ENCODE data around the gene GDF10. TPM values are rescaled to one million over a fixed set of nuclear protein-coding genes. Genes with fewer than 3 reads are reported as not detected.

Gene GDF10
- total RNA-seq, 2 experiments from 2014 or later, result 0.16 to 0.22 TPM

DNA sequence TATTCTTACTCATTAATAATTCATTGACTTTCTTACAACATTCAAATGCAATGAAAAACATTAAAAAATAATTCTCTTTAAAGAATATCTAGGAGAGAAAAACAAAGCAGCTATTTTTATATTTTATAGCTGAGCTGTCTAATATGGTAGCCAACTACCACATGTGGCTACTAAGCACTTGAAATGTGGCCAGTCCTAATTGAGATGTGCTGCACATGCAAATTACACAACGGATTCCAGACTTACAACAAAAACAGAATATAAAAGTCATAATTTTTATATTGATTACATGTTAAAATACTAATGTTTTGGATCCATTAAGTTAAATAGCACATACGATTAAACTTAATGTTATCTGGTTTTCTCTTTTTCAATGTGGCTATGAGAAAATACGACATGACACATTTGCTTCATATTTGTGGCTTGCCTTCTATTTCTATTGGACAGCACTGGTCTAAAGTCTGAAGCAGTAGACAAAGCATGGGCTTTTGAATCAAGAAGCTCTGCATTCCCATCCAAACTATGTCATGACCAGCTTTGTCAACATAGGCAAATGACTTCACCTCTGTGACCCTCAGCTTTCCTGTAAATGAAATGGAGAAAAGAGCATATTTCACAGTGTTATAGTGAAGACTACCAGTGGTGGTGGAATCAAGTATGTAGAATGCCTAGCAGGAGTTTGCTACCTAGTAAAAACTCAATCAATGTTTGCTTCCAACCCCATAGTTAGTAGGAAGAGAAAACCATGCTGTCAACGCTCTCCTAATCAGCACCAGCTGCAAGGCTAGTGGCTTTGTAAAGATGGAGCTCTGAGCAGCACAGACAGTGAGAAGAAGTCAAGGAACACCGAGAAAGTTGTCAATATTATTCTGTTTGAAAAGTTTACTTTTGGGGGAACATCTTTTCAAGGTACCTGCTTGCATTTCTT is 37.1 kb upstream of the GDF10 start:
- Mint-ChIP-seq H3K4me3 (no peak overlapping the region), H3K36me3 (ENCODE audit: low read depth) (no peaks in the 10 kb centered on the region), H3K27me3 (no peaks in the 10 kb centered on the region), H3K9me3 (no peaks in the 10 kb centered on the region), H3K27ac (peak overlapping the region; percentile 50), H3K4me1 (ENCODE audit: low read depth) (peaks cover 90% of the 10 kb centered on the region)
- H3K4me1 ChIP-seq (ENCODE audit: insufficient read depth, low read length), result peaks cover 66% of the 10 kb centered on the region
- ATAC-seq (ENCODE audit: poor library complexity) (no peak), DNase-seq (peak in 1 of 14 experiments; percentile 4)
- intact Hi-C loops (cut with DNase I, micrococcal nuclease), result no loop called here
- no peaks in the 10 kb centered on the region for H3K36me3 ChIP-seq (ENCODE audit: insufficient read depth, low read length)
- TF ChIP-seq, protein P1, sequence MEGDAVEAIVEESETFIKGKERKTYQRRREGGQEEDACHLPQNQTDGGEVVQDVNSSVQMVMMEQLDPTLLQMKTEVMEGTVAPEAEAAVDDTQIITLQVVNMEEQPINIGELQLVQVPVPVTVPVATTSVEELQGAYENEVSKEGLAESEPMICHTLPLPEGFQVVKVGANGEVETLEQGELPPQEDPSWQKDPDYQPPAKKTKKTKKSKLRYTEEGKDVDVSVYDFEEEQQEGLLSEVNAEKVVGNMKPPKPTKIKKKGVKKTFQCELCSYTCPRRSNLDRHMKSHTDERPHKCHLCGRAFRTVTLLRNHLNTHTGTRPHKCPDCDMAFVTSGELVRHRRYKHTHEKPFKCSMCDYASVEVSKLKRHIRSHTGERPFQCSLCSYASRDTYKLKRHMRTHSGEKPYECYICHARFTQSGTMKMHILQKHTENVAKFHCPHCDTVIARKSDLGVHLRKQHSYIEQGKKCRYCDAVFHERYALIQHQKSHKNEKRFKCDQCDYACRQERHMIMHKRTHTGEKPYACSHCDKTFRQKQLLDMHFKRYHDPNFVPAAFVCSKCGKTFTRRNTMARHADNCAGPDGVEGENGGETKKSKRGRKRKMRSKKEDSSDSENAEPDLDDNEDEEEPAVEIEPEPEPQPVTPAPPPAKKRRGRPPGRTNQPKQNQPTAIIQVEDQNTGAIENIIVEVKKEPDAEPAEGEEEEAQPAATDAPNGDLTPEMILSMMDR (IDR thresholded peaks at IDR 0.05), result no peak
- no peaks in the 10 kb centered on the region for H3K27me3 ChIP-seq (ENCODE audit: control insufficient read depth in 1 of 2, insufficient read depth in 2 of 2, low read length in 2 of 2)
- ChIA-PET CTCF (interaction anchor here (1.5 kb wide), 1 partner anchor 49 kb away, joined by 3 read pairs; no protein-coding TSS in a partner anchor), POLR2A (interaction anchor here (0.9 to 1.4 kb wide), 2 partner anchors 12 to 97 kb away, joined by 4 to 7 read pairs; no protein-coding TSS in a partner anchor)
- H3K4me3 ChIP-seq (ENCODE audit: low read length), result no peak overlapping the region
- H3K27ac ChIP-seq (ENCODE audit: low read depth in 1 of 2, low read length in 2 of 2), result no peak overlapping the region
- H3K9me3 ChIP-seq (ENCODE audit: control insufficient read depth in 1 of 2, insufficient read depth in 1 of 2, low read length in 2 of 2), result peaks cover 0 to 8% of the 10 kb centered on the region in 2 experiments

DNA sequence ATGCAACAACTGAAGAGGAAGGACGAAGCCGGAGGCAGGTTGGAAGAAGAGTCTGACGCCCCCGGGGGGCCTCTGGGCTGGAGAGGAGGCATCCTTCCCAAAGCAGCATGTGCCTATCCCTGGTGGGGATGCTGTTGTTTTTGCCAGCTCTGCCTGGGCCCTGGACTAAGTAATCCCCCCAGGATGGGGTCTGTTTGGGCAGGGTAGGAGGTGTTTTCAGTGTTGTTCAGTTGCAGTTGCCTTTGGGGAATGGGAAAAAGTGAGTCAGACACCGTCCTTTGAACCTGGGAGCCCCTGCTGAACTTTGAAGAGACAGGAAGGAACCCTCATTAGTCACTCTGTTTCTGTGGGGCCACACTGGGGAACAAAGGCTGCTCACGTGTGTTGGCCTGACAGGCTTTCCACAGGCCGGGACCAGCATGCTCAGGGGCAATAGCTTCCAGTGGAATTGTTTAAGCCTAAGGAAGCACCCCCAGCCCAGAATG is 35.2 kb upstream of the GDF10 start:
- Mint-ChIP-seq H3K4me1 (ENCODE audit: low read depth) (peaks cover 77% of the 10 kb centered on the region), H3K27ac (peak overlapping the region; percentile 86), H3K36me3 (ENCODE audit: low read depth) (no peaks in the 10 kb centered on the region), H3K27me3 (no peaks in the 10 kb centered on the region), H3K9me3 (no peaks in the 10 kb centered on the region), H3K4me3 (peak overlapping the region; percentile 8)
- Histone ChIP-seq H3K4me1 (ENCODE audit: insufficient read depth, low read length) (peaks cover 50% of the 10 kb centered on the region), H3K4me3 (ENCODE audit: low read length) (no peak overlapping the region), H3K27me3 (ENCODE audit: control insufficient read depth in 1 of 2, insufficient read depth in 2 of 2, low read length in 2 of 2) (no peaks in the 10 kb centered on the region), H3K9me3 (ENCODE audit: control insufficient read depth in 1 of 2, insufficient read depth in 1 of 2, low read length in 2 of 2) (peaks cover 0 to 8% of the 10 kb centered on the region in 2 experiments), H3K36me3 (ENCODE audit: insufficient read depth, low read length) (no peaks in the 10 kb centered on the region), H3K27ac (ENCODE audit: low read depth in 1 of 2, low read length in 2 of 2) (no peak overlapping the region)
- ATAC-seq (ENCODE audit: poor library complexity) (peak; percentile 66), DNase-seq (peak in 13 of 14 experiments; percentile 31 to 81 (median 59))
- TF ChIP-seq, protein P1 (IDR thresholded peaks at IDR 0.05), result no peak
- POLR2A ChIA-PET, result no interaction called here
- intact Hi-C loops (cut with DNase I, micrococcal nuclease), result no loop called here
- CTCF ChIA-PET, result no interaction called here

DNA sequence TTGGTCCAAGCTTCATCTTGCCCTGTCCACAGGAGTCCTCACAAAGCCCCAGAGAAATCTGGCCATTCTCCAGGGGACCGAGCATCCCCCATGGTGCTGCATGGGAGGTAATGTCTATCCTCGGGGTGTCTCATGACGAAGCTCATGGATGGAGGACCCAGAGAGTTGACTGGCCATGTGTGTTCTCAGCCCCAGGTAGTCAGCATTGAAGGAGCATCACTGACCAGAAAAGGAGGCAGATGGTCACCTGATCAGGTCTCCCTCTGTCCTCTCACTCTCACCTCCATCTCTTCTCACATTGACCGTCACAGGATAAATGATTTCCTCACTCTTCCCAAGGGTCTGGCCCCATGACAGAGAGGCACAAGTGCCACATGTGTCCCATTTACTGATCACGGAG is 33.4 kb upstream of the GDF10 start:
- peaks cover 0 to 8% of the 10 kb centered on the region in 2 experiments for H3K9me3 ChIP-seq (ENCODE audit: control insufficient read depth in 1 of 2, insufficient read depth in 1 of 2, low read length in 2 of 2)
- ChIA-PET POLR2A (no interaction called here), CTCF (no interaction called here)
- no peak overlapping the region for H3K4me3 ChIP-seq (ENCODE audit: low read length)
- no peaks in the 10 kb centered on the region for H3K27me3 ChIP-seq (ENCODE audit: control insufficient read depth in 1 of 2, insufficient read depth in 2 of 2, low read length in 2 of 2)
- intact Hi-C loops (cut with DNase I, micrococcal nuclease), result no loop called here
- peaks cover 32% of the 10 kb centered on the region for H3K4me1 ChIP-seq (ENCODE audit: insufficient read depth, low read length)
- Mint-ChIP-seq H3K9me3 (no peaks in the 10 kb centered on the region), H3K36me3 (ENCODE audit: low read depth) (no peaks in the 10 kb centered on the region), H3K4me1 (ENCODE audit: low read depth) (peaks cover 59% of the 10 kb centered on the region), H3K27me3 (no peaks in the 10 kb centered on the region), H3K27ac (no peak overlapping the region), H3K4me3 (no peak overlapping the region)
- no peaks in the 10 kb centered on the region for H3K36me3 ChIP-seq (ENCODE audit: insufficient read depth, low read length)
- H3K27ac ChIP-seq (ENCODE audit: low read depth in 1 of 2, low read length in 2 of 2), result no peak overlapping the region
- TF ChIP-seq, protein P1 (IDR thresholded peaks at IDR 0.05), result no peak
- no peak for ATAC-seq (ENCODE audit: poor library complexity)
- DNase-seq, result peak in 1 of 14 experiments; percentile 33
